HG03039 (cell line): Measurements from ENCODE around the gene PPP1R12A.
"Not testable (repeated sequence)": the region's sequence is repeated elsewhere in the genome, so short reads cannot be mapped to it uniquely, and the experiment has no call there.

Source experiments
- ATAC-seq: cut with Tn5 transposase; IDR thresholded peaks from one replicate; pipeline ENCODE4 v1.9.1; 2021; ENCODE audit warnings: mild to moderate bottlenecking, moderate library complexity; ENCODE audit not compliant: unreplicated experiment

PPP1R12A gene

DNA sequence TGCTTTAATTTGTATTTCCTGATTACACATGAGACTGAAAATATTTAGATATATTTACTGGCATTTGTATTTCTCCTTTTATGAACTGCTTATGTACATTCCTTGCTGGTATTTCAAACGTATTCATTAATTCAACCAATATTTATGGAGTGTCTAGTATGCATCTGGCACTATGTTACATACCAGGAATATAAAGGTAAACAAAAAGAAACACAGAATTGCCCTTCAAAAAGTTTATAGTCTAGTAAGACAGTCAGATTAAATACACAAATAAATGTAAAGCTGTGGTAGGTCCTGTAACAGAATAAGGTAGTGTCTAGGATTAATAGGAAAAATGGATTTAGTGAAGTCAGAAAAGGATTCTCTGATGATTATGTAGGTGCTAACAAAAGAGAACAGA is 87.5 kb downstream of the PPP1R12A start:
- no peak for ATAC-seq

- no peak for ATAC-seq
These were observed 90.2 kb downstream of the PPP1R12A start for GRCh38 chr12:79844693-79845092.

- ATAC-seq: no peak
These were observed 90.9 kb downstream of the PPP1R12A start for GRCh38 chr12:79843978-79844377.

DNA sequence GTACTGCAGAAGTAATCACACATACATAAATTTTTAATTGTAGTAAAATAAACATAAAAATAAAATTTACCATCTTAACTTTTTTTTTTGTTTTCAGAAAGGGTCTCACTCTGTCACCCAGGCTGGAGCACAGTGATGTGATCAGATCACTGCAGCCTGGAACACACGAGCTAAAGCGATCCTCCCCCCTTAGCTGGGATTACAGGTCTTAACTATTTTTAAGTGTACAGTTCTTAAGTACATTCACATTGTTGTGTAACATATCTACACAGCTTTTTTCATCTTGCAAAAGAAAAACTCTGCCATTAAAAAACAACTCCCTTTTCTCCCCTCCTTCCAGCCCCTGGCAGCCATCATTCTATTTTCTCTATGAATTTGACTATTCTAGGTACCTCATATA is 92.3 kb downstream of the PPP1R12A start:
- ATAC-seq: no peak

DNA sequence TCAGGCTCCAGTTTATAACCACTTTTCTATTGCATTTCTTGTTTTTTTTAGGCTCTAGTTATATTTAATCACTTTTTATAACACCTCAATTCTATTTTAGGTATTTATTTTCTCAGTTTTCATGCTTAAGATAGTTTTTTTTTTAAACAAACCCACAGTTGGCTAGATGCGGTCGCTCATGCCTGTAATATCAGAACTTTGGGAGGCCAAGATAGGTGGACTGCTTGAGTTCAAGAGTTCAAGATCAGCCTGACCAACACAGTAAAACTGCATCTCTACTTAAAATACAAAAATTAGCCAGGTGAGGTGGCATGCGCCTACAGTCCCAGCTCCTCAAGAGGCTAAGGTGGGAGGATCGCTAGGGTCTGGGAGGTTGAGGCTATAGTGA is 93.0 kb downstream of the PPP1R12A start:
- ATAC-seq: no peak

DNA sequence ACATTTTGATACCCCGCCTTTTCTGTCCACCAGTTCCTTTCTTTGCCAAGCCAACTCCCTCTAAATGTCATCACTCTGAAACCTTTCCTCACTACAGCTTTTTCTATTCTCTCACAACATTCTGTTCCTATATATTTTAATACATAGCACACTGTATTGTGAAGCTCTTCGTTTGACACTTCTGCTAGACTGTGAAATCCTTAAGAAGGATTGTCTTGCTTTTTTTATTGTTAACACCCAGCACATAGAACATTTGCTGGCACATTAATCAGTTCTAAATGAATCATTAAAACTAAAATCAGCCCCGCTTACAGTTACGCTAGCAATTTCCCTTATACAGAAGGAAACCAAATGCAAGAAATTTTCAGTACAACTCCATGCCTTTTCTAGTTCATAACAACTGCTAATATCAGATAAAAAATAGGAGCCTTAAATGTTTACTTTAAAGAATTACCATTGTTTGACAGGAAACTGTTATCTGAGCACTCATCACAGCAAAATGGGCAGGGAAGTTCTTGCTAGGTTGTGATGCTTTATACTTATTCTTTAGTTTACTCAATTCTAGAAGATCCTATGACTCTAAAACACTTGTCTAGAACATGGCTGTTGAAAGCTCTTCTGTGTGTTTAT is 93.5 kb downstream of the PPP1R12A start:
- ATAC-seq: no peak

DNA sequence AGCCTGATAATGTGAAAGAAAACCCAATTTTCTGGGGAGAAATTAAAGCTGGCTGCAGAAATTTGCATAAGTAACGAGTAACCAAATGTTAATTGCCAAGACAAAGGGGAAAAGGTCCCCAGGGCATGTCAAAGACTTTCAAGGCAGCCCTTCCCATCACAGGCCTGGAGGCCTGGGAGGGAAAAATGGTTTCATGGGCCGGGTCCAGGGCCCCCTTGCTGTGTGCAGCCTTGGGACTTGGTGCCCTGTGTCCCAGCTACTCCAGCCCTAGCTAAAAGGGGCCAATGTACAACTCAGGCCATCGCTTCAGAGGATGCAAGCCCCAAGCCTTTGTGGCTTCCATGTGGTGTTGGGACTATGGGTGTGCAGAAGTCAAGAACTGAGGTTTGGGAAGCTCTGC is 96.5 kb downstream of the PPP1R12A start:
- no peak for ATAC-seq

DNA sequence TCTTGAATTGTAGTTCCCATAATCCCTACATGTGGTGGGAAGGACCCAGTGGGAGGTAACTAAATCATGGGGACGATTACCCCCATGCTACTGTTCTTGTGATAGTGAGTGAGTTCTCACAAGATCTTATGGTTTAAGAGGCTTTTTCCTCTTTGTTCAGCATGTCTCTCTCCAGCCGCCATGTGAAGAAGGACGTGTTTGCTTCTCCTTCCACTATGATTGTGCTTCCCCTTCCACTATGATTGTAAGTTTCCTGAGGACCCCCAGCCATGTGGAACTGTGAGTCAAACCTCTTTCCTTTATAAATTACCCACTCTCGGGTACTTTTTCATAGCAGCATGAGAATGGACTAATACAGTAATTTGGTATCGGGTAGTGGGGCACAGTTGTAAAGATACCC is 97.3 kb downstream of the PPP1R12A start:
- ATAC-seq: no peak

DNA sequence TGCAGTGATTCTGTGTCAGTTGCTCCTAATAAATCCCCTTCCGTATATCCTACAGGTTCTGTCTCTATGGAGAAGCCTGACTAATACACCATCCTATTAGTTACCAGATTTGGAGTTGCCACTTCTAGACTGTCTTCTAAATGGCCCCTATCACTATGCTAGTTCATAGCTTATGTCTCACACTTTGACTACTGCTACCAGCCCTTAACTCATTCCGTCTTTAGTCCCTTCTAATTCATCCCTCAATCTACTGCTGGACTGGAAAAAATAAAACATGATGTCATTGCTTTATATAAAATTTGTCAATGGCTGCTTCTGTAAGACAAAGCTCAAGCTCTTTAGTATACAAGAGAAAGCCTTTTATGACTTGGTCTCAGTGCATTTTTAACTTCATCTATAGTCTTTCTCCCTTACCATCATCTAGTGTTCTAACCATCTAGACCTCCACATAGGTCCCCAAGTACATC is 99.5 kb downstream of the PPP1R12A start:
- no peak for ATAC-seq

GRCh38 chr12:79834712-79835376 is 100.1 kb downstream of the PPP1R12A start:
- no peak for ATAC-seq

GRCh38 chr12:79830440-79830839 is 104.5 kb downstream of the PPP1R12A start:
- ATAC-seq: no peak

GRCh38 chr12:79828924-79829323 is 106.0 kb downstream of the PPP1R12A start:
- ATAC-seq: no peak

DNA sequence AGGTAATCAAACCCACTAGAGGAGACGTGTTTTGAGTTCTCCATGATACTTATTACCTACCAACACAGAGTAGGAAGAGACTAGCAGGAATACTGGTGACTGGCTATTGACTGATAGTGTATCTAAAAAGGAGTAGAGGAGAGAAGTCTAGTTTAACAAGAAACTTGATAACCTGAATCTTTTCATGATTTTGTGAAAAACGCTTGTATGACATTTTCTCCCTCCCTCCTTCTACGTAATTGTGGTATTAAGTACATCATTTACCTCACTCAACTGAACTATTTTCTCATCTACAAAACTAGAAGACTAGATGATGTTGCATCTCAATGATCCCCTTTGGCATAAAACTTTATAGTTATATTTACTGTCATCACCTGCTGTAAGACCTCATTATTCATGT is 107.4 kb downstream of the PPP1R12A start:
- no peak for ATAC-seq

DNA sequence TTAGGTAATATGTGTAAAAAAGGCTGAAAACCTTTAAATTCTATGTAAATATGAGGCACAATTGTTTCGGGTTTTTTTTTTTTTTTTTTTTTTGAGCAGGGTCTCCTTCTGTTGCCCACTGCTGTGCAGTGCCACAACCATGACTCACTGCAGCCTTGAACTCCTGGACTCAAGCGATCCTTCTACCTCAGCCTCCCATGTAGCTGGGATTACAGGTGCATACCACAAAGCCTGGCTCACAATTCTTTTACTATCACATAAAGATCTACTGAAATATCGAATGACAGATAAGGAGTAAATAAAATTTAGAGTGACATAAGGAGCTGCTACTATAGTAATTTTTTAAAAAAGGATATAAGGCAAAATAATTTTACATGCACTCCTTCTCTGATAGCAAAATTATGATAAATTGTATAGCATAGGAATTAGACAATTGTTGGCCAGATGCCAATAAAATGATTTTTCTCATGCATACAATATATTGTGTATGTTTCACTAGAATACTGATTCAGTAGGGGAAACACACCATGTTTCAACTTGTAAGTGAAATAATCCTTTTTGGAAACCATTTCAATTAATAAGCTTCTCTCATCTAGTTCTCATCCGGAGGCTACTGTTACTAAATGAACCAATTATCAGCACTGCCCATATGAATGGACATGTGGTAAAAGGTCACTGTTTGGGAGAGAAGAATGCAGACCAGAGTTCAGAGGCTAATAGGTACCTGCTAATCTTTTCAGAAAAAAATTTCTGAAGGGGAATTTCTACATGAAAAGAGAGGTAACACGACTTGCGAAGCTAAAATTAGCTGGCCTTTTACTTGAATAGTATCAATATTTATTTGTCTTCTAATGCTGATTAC is 108.4 kb downstream of the PPP1R12A start:
- no peak for ATAC-seq

- no peak for ATAC-seq
These were observed 112.4 kb downstream of the PPP1R12A start for GRCh38 chr12:79822475-79822874.

DNA sequence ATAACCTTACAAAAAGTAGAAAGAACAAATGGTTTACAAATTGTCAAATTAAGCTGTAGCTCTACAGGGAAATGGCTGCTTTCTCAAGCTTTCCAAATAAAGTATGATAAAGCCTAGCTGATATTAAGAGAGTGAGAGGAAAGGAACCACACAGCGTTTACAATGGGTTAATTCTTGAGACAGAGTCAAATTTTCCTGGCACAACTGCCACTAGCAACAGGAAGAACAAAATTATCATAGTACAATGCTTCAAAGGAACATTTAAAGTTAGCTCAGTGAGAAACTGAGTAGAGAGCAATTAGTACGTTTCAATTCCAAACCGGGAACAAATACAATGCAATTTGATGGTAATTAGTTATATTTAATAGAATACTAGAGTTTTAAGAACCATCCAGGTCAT is 116.0 kb downstream of the PPP1R12A start:
- ATAC-seq: no peak

GRCh38 chr12:79784366-79785065 is 150.4 kb downstream of the PPP1R12A start:
- not testable (repeated sequence) for ATAC-seq

- no peak for ATAC-seq
These were observed 152.6 kb downstream of the PPP1R12A start for GRCh38 chr12:79782172-79782900.

DNA sequence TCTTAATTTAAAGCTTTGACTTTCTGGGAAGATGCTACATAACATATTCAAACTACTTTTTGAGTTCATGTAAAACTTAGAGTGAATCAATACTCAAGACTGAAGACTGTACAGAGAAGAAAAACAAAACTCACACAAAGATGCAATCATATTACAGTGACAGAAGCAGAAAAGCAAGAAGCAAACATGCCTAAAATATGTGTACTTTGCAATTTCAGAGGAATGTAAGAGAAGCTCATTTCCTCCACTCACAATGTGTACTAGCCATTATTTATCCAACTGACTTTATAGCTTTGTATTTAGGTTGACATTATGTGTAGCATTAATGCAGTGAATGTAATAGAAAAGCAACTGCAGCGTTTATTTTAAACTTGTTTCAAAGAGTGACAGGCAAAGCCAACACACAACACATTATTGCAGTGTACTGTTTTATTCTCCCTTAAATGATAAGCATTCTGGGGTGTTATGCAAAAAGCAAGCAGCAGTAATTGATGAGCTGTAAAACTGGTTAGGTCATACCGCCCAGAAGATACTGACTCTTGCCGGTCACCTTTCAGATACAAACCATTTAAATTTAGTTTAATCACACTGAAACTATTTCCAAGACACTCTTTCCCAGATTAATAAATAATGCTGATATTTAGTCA is 156.0 kb downstream of the PPP1R12A start:
- no peak for ATAC-seq

DNA sequence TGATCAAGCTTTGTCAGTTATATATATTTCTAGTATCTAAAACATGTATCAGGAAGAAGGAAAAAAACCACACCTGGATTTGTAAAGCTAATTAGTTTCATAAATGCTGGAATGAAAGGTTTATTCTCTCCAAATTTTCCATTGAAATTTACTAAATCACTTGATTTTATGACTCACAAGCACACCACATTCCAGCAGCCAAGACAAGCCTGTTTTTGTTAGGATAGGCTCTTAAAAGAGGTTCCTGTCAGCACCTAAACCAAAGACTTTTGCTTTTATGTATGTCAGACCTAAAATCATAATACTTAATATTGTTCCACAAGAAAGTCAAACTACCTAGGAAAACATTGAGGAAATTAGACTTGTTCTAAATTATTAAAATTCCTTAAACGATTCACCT is 158.8 kb downstream of the PPP1R12A start:
- no peak for ATAC-seq
